Measurements from ENCODE around the gene PACRG.

Gene PACRG

DNA sequence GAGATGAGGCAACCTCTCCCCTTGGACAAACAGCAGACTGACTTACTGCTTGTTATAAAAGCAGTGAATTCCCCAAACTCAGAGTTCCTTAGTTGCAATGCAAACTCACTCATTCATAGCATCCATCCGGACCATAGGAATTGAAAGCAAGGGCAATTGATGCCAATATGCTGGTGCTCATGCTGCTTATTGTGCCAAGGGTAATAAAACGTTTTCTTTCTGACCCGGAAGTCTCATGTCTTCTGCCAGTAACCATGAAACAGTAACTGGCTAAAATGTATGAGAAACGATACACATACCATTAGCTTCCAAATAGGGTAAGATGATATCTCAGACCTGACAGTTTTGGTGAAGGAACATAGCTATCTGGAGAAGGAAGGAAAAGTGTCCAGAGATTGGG, 18.3 kb upstream of the PACRG start:
- no peak overlapping the region for H3K9ac ChIP-seq (ENCODE audit: low read length)
- no peak overlapping the region for H3K4me3 ChIP-seq (ENCODE audit: low read depth, low read length)
- peaks cover 5% of the 10 kb centered on the region; the same call in 1 of the 2 replicates for H3K4me1 ChIP-seq (ENCODE audit: control insufficient read depth, insufficient read depth, low read length)
- H3K27ac ChIP-seq (ENCODE audit: low read depth, low read length) = no peak overlapping the region
- no peaks in the 10 kb centered on the region for H3K27me3 ChIP-seq (ENCODE audit: control insufficient read depth, insufficient read depth, low read length)
- H3K9me3 ChIP-seq (ENCODE audit: control insufficient read depth, insufficient read depth, low read depth, low read length) = 0 out of 2 replicates have a peak, but pooled peaks cover 6% of the 10 kb centered on the region
- no peaks in the 10 kb centered on the region for H3K36me3 ChIP-seq (ENCODE audit: control insufficient read depth, insufficient read depth, low read length)

DNA sequence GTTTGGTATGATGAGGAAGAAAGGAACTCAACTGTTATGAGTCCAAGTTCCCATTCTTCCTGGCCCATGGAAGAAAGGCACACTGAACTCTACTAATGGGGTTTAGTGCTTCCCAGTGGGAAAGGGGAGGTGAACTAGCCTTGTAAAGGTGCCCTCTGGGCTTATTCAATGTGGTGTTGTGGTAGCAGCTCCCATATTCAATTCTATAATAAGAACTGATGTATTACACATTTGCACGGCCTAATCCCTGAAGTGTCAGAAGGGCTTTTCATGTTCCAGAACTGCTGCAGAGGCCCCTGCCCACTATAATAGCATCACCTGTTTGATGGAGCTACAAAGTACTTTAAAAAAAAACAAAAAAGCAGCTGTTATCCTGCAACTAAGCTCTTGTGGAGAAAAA, 17.4 kb upstream of the PACRG start:
- H3K36me3 ChIP-seq (ENCODE audit: control insufficient read depth, insufficient read depth, low read length) = no peaks in the 10 kb centered on the region
- H3K4me3 ChIP-seq (ENCODE audit: low read depth, low read length) = no peak overlapping the region
- H3K9ac ChIP-seq (ENCODE audit: low read length) = no peak overlapping the region
- 0 out of 2 replicates have a peak, but pooled peaks cover 6% of the 10 kb centered on the region for H3K9me3 ChIP-seq (ENCODE audit: control insufficient read depth, insufficient read depth, low read depth, low read length)
- no peak overlapping the region for H3K27ac ChIP-seq (ENCODE audit: low read depth, low read length)
- H3K27me3 ChIP-seq (ENCODE audit: control insufficient read depth, insufficient read depth, low read length) = no peaks in the 10 kb centered on the region
- H3K4me1 ChIP-seq (ENCODE audit: control insufficient read depth, insufficient read depth, low read length) = peaks cover 11% of the 10 kb centered on the region; the same call in 1 of the 2 replicates

DNA sequence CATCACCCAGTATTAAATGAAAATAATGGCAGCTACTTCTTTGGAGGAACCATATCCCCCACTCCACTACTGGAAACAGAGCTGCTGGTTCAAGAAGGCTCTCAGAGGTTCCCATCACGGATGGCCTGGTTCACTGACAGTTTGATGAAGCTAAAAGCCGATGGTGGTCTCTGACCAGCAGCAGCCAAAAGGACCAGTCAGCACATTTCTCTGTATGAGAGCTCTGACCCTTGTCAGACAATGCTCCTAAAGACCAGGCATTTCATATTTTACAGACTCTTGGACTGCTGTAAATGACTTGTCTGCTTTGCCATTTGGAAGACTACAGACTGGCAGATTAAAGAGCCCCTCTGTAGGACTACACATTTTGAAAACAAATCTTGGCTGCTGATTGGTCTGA, 16.8 kb upstream of the PACRG start:
- no peaks in the 10 kb centered on the region for H3K27me3 ChIP-seq (ENCODE audit: control insufficient read depth, insufficient read depth, low read length)
- no peaks in the 10 kb centered on the region for H3K36me3 ChIP-seq (ENCODE audit: control insufficient read depth, insufficient read depth, low read length)
- H3K9ac ChIP-seq (ENCODE audit: low read length) = no peak overlapping the region
- H3K27ac ChIP-seq (ENCODE audit: low read depth, low read length) = no peak overlapping the region
- no peak overlapping the region for H3K4me3 ChIP-seq (ENCODE audit: low read depth, low read length)
- peaks cover 11% of the 10 kb centered on the region; the same call in 1 of the 2 replicates for H3K4me1 ChIP-seq (ENCODE audit: control insufficient read depth, insufficient read depth, low read length)
- 0 out of 2 replicates have a peak, but pooled peaks cover 6% of the 10 kb centered on the region for H3K9me3 ChIP-seq (ENCODE audit: control insufficient read depth, insufficient read depth, low read depth, low read length)

- H3K36me3 ChIP-seq (ENCODE audit: control insufficient read depth, insufficient read depth, low read length) = no peaks in the 10 kb centered on the region
- H3K4me3 ChIP-seq (ENCODE audit: low read depth, low read length) = no peak overlapping the region
- no peak overlapping the region for H3K27ac ChIP-seq (ENCODE audit: low read depth, low read length)
- no peaks in the 10 kb centered on the region for H3K27me3 ChIP-seq (ENCODE audit: control insufficient read depth, insufficient read depth, low read length)
- H3K9ac ChIP-seq (ENCODE audit: low read length) = no peak overlapping the region
- 0 out of 2 replicates have a peak, but pooled peaks cover 6% of the 10 kb centered on the region for H3K9me3 ChIP-seq (ENCODE audit: control insufficient read depth, insufficient read depth, low read depth, low read length)
- peaks cover 11% of the 10 kb centered on the region; the same call in 1 of the 2 replicates for H3K4me1 ChIP-seq (ENCODE audit: control insufficient read depth, insufficient read depth, low read length)
Observed at GRCh38 chr6:162711376-162711775, 16.4 kb upstream of the PACRG start.

DNA sequence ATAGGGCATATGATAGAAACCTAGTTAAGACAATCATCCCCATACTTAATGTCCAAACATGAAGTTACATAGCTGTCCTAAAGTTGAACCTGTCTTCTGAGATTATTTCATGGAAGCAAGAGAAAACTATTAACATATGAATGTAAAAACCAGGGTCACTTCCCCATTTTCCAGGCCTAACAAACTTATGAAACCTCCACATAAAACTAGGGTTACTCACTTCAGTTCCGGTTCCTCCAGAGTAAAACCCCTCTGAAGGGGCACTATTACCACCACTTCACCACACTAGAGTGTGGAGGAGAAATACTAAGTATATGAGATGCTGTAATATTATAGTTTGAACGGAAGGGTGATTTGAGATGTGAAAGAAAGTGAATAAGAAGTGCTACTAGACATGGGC, 15.1 kb upstream of the PACRG start:
- H3K27ac ChIP-seq (ENCODE audit: low read depth, low read length) = no peak overlapping the region
- peaks cover 11% of the 10 kb centered on the region; the same call in 1 of the 2 replicates for H3K4me1 ChIP-seq (ENCODE audit: control insufficient read depth, insufficient read depth, low read length)
- H3K4me3 ChIP-seq (ENCODE audit: low read depth, low read length) = no peak overlapping the region
- no peaks in the 10 kb centered on the region for H3K36me3 ChIP-seq (ENCODE audit: control insufficient read depth, insufficient read depth, low read length)
- H3K9ac ChIP-seq (ENCODE audit: low read length) = no peak overlapping the region
- no peaks in the 10 kb centered on the region for H3K27me3 ChIP-seq (ENCODE audit: control insufficient read depth, insufficient read depth, low read length)
- H3K9me3 ChIP-seq (ENCODE audit: control insufficient read depth, insufficient read depth, low read depth, low read length) = peaks cover 13% of the 10 kb centered on the region

DNA sequence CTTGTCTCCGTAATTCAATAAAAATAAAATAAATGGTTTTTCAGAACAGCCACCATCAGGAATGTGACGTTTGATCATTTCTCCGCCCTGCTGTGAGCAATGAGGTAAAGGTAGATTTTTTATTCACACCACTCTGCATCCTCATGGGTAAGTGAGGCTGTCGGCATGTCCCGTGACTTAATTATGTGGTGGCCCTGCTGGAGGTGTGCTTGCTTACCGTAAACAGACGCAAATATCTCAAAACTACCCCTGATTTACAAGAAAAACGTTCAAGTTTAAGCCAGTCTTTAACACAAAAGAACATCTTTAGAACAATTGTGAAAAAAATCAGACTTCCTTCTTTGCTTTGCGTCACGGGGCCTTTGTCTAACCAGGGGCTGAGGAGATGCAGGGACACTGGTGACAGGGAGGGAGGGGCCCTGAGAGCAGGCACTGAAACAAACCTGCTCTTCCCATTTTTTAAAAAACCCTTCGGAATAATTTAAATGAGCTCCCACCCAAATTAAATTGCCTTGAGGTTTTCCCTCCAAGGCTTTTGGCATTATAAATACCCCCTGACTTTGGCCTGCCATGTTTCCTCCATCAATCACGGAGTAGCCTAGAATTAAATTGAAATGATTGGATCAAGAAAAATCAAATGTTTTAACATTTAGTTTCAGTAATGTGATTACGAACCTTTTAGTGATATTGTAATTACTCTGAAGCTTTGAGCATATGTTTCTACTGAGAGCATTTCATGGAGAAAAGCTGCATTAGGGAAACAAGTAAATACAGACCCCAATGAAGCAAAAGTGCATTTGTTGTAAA, 13.6 kb upstream of the PACRG start:
- Histone ChIP-seq H3K27me3 (ENCODE audit: control insufficient read depth, insufficient read depth, low read length) (no peaks in the 10 kb centered on the region), H3K4me3 (ENCODE audit: low read depth, low read length) (no peak overlapping the region), H3K9ac (ENCODE audit: low read length) (no peak overlapping the region), H3K9me3 (ENCODE audit: control insufficient read depth, insufficient read depth, low read depth, low read length) (peaks cover 7% of the 10 kb centered on the region), H3K27ac (ENCODE audit: low read depth, low read length) (no peak overlapping the region), H3K36me3 (ENCODE audit: control insufficient read depth, insufficient read depth, low read length) (no peaks in the 10 kb centered on the region), H3K4me1 (ENCODE audit: control insufficient read depth, insufficient read depth, low read length) (peaks cover 14% of the 10 kb centered on the region; the same call in 1 of the 2 replicates)

GRCh38 chr6:162715601-162716000, 12.2 kb upstream of the PACRG start:
- peaks cover 14% of the 10 kb centered on the region for H3K4me1 ChIP-seq (ENCODE audit: control insufficient read depth, insufficient read depth, low read length)
- no peak overlapping the region for H3K9ac ChIP-seq (ENCODE audit: low read length)
- no peaks in the 10 kb centered on the region for H3K36me3 ChIP-seq (ENCODE audit: control insufficient read depth, insufficient read depth, low read length)
- no peak overlapping the region for H3K4me3 ChIP-seq (ENCODE audit: low read depth, low read length)
- H3K27ac ChIP-seq (ENCODE audit: low read depth, low read length) = no peak overlapping the region
- no peaks in the 10 kb centered on the region for H3K27me3 ChIP-seq (ENCODE audit: control insufficient read depth, insufficient read depth, low read length)
- peaks cover 7% of the 10 kb centered on the region for H3K9me3 ChIP-seq (ENCODE audit: control insufficient read depth, insufficient read depth, low read depth, low read length)

- peaks cover 7% of the 10 kb centered on the region for H3K9me3 ChIP-seq (ENCODE audit: control insufficient read depth, insufficient read depth, low read depth, low read length)
- peaks cover 11% of the 10 kb centered on the region for H3K4me1 ChIP-seq (ENCODE audit: control insufficient read depth, insufficient read depth, low read length)
- no peak overlapping the region for H3K27ac ChIP-seq (ENCODE audit: low read depth, low read length)
- H3K36me3 ChIP-seq (ENCODE audit: control insufficient read depth, insufficient read depth, low read length) = no peaks in the 10 kb centered on the region
- H3K4me3 ChIP-seq (ENCODE audit: low read depth, low read length) = no peak overlapping the region
- no peaks in the 10 kb centered on the region for H3K27me3 ChIP-seq (ENCODE audit: control insufficient read depth, insufficient read depth, low read length)
- H3K9ac ChIP-seq (ENCODE audit: low read length) = no peak overlapping the region
Observed at GRCh38 chr6:162719528-162719927, 8.2 kb upstream of the PACRG start.

DNA sequence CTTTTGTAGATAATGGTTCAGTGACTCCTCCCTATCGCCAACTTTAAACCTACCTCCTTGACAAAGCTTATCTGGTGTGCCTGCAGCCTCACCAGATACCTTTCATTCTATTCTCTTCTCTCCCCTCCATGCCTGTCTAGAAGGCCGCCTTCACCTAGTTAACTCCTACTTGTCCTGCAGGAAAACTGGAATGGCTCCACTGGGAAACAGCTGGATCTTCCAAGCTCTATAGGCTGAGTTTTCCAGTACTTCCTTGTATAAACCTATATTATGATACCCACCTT, 6.4 kb upstream of the PACRG start:
- H3K9me3 ChIP-seq (ENCODE audit: control insufficient read depth, insufficient read depth, low read depth, low read length) = peaks cover 7% of the 10 kb centered on the region
- H3K9ac ChIP-seq (ENCODE audit: low read length) = no peak overlapping the region
- peaks cover 6% of the 10 kb centered on the region; the same call in 1 of the 2 replicates for H3K4me1 ChIP-seq (ENCODE audit: control insufficient read depth, insufficient read depth, low read length)
- no peaks in the 10 kb centered on the region for H3K36me3 ChIP-seq (ENCODE audit: control insufficient read depth, insufficient read depth, low read length)
- H3K4me3 ChIP-seq (ENCODE audit: low read depth, low read length) = no peak overlapping the region
- H3K27me3 ChIP-seq (ENCODE audit: control insufficient read depth, insufficient read depth, low read length) = no peaks in the 10 kb centered on the region
- H3K27ac ChIP-seq (ENCODE audit: low read depth, low read length) = no peak overlapping the region

DNA sequence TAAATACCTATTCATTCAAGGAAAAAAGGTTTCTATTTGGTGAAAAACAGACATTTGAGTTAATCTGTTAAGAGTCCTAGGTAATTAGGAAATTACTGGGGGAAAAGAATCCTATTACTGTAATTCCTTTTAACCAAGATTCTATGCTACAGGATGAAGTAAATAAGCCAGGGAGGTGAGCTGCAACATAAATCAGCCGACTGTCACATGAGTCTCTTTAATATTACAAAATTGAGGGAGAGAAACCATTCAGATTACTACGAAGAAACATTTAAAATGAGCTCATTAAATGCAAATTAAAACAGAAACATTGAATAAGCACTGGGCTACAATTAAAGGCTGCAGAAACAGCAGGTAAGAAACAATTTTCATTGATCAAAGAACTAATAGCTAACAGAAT, 5.5 kb upstream of the PACRG start:
- Histone ChIP-seq H3K4me3 (ENCODE audit: low read depth, low read length) (no peak overlapping the region), H3K9me3 (ENCODE audit: control insufficient read depth, insufficient read depth, low read depth, low read length) (0 out of 2 replicates have a peak, but pooled peaks cover 1% of the 10 kb centered on the region), H3K9ac (ENCODE audit: low read length) (no peak overlapping the region), H3K4me1 (ENCODE audit: control insufficient read depth, insufficient read depth, low read length) (peaks cover 11% of the 10 kb centered on the region; the same call in 1 of the 2 replicates), H3K27ac (ENCODE audit: low read depth, low read length) (no peak overlapping the region), H3K27me3 (ENCODE audit: control insufficient read depth, insufficient read depth, low read length) (peaks cover 5% of the 10 kb centered on the region; the same call in 1 of the 2 replicates), H3K36me3 (ENCODE audit: control insufficient read depth, insufficient read depth, low read length) (no peaks in the 10 kb centered on the region)

DNA sequence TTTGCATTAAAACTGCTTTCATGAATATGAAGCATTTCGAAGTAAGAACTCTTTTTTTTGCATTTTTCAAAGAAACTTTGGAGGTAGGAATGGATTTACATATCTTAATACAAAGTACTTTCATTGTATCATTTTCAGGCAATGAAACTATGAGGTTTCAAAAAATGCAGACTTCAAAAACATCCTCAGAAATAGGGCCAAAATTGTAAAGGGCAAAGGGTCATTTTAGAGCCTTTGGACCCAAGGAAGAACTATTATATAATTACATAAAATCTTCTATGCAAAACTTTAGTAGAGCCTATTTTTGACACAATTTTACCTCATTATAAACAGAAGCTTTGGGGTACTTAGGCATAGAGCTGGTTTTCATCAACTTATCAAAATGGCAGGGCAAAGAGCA, 5.1 kb upstream of the PACRG start:
- Histone ChIP-seq H3K9ac (ENCODE audit: low read length) (no peak overlapping the region), H3K4me1 (ENCODE audit: control insufficient read depth, insufficient read depth, low read length) (peaks cover 11% of the 10 kb centered on the region; the same call in 1 of the 2 replicates), H3K27ac (ENCODE audit: low read depth, low read length) (no peak overlapping the region)

More for the DNA sequence above, 5.1 kb upstream of the PACRG start:
- Histone ChIP-seq H3K36me3 (ENCODE audit: control insufficient read depth, insufficient read depth, low read length) (no peaks in the 10 kb centered on the region), H3K9me3 (ENCODE audit: control insufficient read depth, insufficient read depth, low read depth, low read length) (no peaks in the 10 kb centered on the region), H3K4me3 (ENCODE audit: low read depth, low read length) (no peak overlapping the region), H3K27me3 (ENCODE audit: control insufficient read depth, insufficient read depth, low read length) (peaks cover 5% of the 10 kb centered on the region; the same call in 1 of the 2 replicates)

Data from HUES6 (cell line).